Measurements from ENCODE around the gene ZBP1. TPM values are rescaled to one million over a fixed set of nuclear protein-coding genes. Genes with fewer than 3 reads are reported as not detected.

Gene ZBP1
- total RNA-seq, 1 experiment from 2014 or later, result not detected

- Histone ChIP-seq H3K9me3 (no peaks in the 10 kb centered on the region), H3K27me3 (replicated peaks; ENCODE audit: control insufficient read depth, insufficient read depth, low read length) (no peaks in the 10 kb centered on the region), H3K4me1 (no peaks in the 10 kb centered on the region), H3K4me3 (ENCODE audit: low read depth, low read length) (no peak overlapping the region), H3K36me3 (ENCODE audit: control insufficient read depth, insufficient read depth, low read length) (no peaks in the 10 kb centered on the region)
- no peak for TF ChIP-seq CTCF (IDR thresholded peaks at IDR 0.05; ENCODE audit: insufficient read depth in 1 of 2, low read depth in 1 of 2, low read length in 1 of 2, severe bottlenecking in 1 of 2, unreplicated experiment in 1 of 2)
- ChIA-PET CTCF (interaction anchor here (0.6 kb wide), 2 partner anchors 24 to 262 kb away, joined by 6 to 9 read pairs; no protein-coding TSS in a partner anchor), POLR2A (no interaction called here)
- Mint-ChIP-seq H3K4me1 (ENCODE audit: low read depth, unreplicated experiment) (no peaks in the 10 kb centered on the region), H3K4me3 (ENCODE audit: unreplicated experiment) (no peak overlapping the region), H3K36me3 (ENCODE audit: insufficient read depth, unreplicated experiment) (no peaks in the 10 kb centered on the region), H3K9me3 (ENCODE audit: unreplicated experiment) (no peaks in the 10 kb centered on the region), H3K27ac (ENCODE audit: unreplicated experiment) (no peak overlapping the region), H3K27me3 (ENCODE audit: insufficient read depth, unreplicated experiment) (peaks cover 11% of the 10 kb centered on the region)
- no TSS peak for BruUV-seq (replicated peaks)
- no peak for DNase-seq
- intact Hi-C loops (cut with micrococcal nuclease; ENCODE audit: unreplicated experiment), result no loop called here
Observed at GRCh38 chr20:57570920-57571319, 49.3 kb downstream of the ZBP1 start.

GRCh38 chr20:57570145-57570850, 49.9 kb downstream of the ZBP1 start:
- POLR2A ChIA-PET, result no interaction called here
- H3K4me1 Mint-ChIP-seq (ENCODE audit: low read depth, unreplicated experiment), result no peaks in the 10 kb centered on the region
- H3K4me3 ChIP-seq (ENCODE audit: low read depth, low read length), result no peak overlapping the region
- H3K4me1 ChIP-seq, result no peaks in the 10 kb centered on the region
- H3K27me3 ChIP-seq (replicated peaks; ENCODE audit: control insufficient read depth, insufficient read depth, low read length), result no peaks in the 10 kb centered on the region
- DNase-seq, result no peak
- no peak for TF ChIP-seq CTCF (IDR thresholded peaks at IDR 0.05; ENCODE audit: insufficient read depth in 1 of 2, low read depth in 1 of 2, low read length in 1 of 2, severe bottlenecking in 1 of 2, unreplicated experiment in 1 of 2)
- no peak overlapping the region for H3K27ac Mint-ChIP-seq (ENCODE audit: unreplicated experiment)
- intact Hi-C loops (cut with micrococcal nuclease; ENCODE audit: unreplicated experiment), result no loop called here
- CTCF ChIA-PET, result no interaction called here
- no peaks in the 10 kb centered on the region for H3K9me3 ChIP-seq
- H3K36me3 ChIP-seq (ENCODE audit: control insufficient read depth, insufficient read depth, low read length), result no peaks in the 10 kb centered on the region
- H3K27me3 Mint-ChIP-seq (ENCODE audit: insufficient read depth, unreplicated experiment), result peaks cover 11% of the 10 kb centered on the region
- no TSS peak for BruUV-seq (replicated peaks)
- H3K9me3 Mint-ChIP-seq (ENCODE audit: unreplicated experiment), result no peaks in the 10 kb centered on the region
- no peak overlapping the region for H3K4me3 Mint-ChIP-seq (ENCODE audit: unreplicated experiment)
- H3K36me3 Mint-ChIP-seq (ENCODE audit: insufficient read depth, unreplicated experiment), result no peaks in the 10 kb centered on the region

- intact Hi-C loops (cut with micrococcal nuclease; ENCODE audit: unreplicated experiment), result no loop called here
- CTCF ChIA-PET, result no interaction called here
- POLR2A ChIA-PET, result no interaction called here
- DNase-seq, result no peak
- no peak overlapping the region for H3K4me3 ChIP-seq (ENCODE audit: low read depth, low read length)
- no peaks in the 10 kb centered on the region for H3K36me3 Mint-ChIP-seq (ENCODE audit: insufficient read depth, unreplicated experiment)
- H3K27me3 Mint-ChIP-seq (ENCODE audit: insufficient read depth, unreplicated experiment), result peaks cover 19% of the 10 kb centered on the region
- no peaks in the 10 kb centered on the region for H3K9me3 ChIP-seq
- no peaks in the 10 kb centered on the region for H3K9me3 Mint-ChIP-seq (ENCODE audit: unreplicated experiment)
- TF ChIP-seq CTCF (IDR thresholded peaks at IDR 0.05; ENCODE audit: insufficient read depth in 1 of 2, low read depth in 1 of 2, low read length in 1 of 2, severe bottlenecking in 1 of 2, unreplicated experiment in 1 of 2), result no peak
- no peaks in the 10 kb centered on the region for H3K36me3 ChIP-seq (ENCODE audit: control insufficient read depth, insufficient read depth, low read length)
- BruUV-seq (replicated peaks), result no TSS peak
- H3K4me3 Mint-ChIP-seq (ENCODE audit: unreplicated experiment), result no peak overlapping the region
- H3K27me3 ChIP-seq (replicated peaks; ENCODE audit: control insufficient read depth, insufficient read depth, low read length), result no peaks in the 10 kb centered on the region
- no peaks in the 10 kb centered on the region for H3K4me1 Mint-ChIP-seq (ENCODE audit: low read depth, unreplicated experiment)
- no peaks in the 10 kb centered on the region for H3K4me1 ChIP-seq
- H3K27ac Mint-ChIP-seq (ENCODE audit: unreplicated experiment), result no peak overlapping the region
Observed at GRCh38 chr20:57568960-57569359, 51.3 kb downstream of the ZBP1 start.
